ENCODE measurements around the gene METTL8. TPM values are rescaled to one million over a fixed set of nuclear protein-coding genes. Genes with fewer than 3 reads are reported as not detected.

METTL8 gene
- total RNA-seq, 1 donor from 2014 or later = 23.2 TPM

DNA sequence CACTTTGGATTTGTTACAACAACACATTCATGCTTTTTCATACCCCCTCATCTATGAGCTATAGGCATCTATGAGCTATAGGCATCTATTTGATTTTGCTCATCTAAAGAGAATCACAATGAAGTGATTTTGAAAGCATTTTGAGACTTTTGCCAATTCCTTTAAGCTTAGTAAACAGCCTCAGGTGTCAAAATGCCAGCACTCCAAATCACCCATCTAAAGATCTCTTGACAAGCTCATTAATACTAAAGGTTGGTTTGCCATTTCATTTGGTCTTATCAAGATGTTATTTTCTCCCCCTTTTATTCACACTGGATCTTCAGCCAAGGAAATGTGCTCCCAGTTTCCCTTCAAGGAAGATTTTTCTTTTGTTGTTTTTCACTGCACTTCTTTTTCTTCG is 162.4 kb downstream of the METTL8 start:
- DNase-seq (ENCODE audit: low spot score in 2 of 2) (no peak), FAIRE-seq (no peak)

DNA sequence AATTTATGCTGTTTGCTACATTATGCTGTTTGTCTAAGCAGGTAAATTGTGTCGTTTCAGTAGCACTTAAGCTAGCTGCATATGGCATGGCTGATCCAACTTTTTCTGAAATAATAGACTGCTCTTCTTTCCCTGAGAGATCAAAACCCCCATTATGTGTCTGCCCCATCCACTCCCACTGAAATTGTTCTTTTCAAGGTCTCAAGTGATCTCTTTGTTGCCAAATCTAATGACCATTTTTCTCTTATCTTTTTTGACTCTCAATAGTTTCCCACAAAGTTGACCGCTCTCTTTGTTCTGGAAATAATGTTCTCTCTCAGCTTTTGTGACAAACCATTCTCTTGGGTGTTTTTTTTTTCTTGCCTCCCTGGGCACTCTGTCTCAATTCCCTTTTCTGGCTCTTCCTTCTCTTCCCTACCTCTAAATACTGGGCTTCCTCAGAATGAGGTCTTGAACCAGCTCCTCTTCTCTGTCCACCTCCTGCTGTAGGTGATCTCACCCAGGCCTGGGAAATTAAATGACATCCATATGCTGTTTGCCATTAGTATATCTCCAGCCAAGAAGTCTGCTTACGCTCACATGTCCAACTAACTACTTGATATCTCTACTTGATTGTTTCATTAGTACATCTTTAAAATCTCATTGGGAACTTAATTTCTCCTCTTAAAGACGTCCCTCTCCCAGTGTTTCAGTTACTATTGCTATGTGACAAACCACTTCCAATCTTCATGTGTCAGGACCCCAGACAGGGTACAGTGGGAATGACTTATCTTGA is 165.7 kb downstream of the METTL8 start:
- FAIRE-seq (no peak), DNase-seq (ENCODE audit: low spot score in 2 of 2) (no peak)

Other genes starting within 250 kb of the METTL8 start
- 70.5 TPM for gene DCAF17, start 236 bp upstream of the METTL8 start, total RNA-seq
- 10.2 TPM for gene CYBRD1, start 88.5 kb upstream of the METTL8 start, total RNA-seq

Data from frontal cortex (tissue), 4 donors.